NCI-H2171 (cell line): Measurements from ENCODE around the gene CD2AP.
A peak's percentile ranks its signal among the peaks of the same experiment; 100 is the strongest.
"Not testable (repeated sequence)": the region's sequence is repeated elsewhere in the genome, so short reads cannot be mapped to it uniquely, and the experiment has no call there.

Experiments
- DNase-seq: peaks from one replicate; lab custom pipeline; 2025; lab: John Stamatoyannopoulos, UW

The CD2AP gene

DNA sequence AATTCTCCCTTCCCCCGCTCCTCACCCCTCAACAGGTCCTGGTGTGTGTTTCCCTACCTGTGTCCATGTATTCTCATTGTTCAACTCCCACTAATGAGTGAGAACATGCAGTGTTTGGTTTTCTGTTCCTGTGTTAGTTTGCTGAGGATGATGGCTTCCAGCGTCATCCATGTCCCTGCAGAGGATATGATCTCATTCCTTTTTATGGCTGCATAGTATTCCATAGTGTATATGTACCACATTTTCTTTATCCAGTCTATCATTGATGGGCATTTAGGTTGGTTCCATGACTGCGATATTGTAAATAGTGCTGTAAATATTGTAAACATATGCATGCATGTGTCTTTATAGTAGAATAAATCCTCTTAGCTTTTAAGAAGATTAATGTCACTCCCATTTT lies 89.0 kb downstream of the CD2AP start:
- not testable (repeated sequence) for DNase-seq

DNA sequence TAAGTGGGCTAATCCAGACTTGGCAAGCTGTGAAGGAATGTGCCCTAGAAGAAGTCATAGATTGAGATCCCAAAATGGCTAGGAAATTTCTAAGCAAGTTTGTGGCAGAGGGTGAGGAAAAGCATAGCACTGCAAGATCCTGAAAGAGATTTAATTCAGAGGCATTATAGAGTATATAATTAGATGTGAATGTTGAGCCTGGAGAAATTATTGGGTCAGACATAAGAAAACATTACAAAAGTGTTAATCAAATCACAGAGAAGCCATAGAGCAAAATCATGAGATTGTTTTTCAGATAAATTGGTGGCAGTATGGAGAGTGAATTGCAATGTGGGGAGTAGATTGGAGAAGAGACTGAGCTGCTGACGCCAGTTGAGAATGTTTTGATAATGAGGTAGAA lies 90.0 kb downstream of the CD2AP start:
- no peak for DNase-seq

DNA sequence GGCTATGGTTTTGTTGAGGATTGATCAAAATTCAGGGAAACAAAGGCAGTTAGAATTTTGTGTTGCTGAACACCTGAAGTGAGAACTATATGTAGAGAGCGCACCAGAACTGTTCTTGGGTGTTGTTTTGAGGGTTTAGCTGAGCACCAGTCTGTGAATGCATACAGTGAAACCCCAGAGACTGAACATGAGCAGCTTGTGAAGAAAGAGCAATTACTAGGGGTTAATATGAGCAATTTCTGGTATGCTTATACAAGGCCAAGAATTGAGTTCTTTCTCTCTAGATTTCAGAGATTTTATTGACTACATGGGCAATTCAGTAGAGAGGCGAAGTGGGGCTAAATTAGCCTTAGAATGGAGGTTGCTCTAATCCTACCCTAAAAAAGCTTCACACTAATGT lies 93.9 kb downstream of the CD2AP start:
- no peak for DNase-seq

GRCh38 chr6:47573109-47573508 lies 95.5 kb downstream of the CD2AP start:
- DNase-seq = no peak

DNA sequence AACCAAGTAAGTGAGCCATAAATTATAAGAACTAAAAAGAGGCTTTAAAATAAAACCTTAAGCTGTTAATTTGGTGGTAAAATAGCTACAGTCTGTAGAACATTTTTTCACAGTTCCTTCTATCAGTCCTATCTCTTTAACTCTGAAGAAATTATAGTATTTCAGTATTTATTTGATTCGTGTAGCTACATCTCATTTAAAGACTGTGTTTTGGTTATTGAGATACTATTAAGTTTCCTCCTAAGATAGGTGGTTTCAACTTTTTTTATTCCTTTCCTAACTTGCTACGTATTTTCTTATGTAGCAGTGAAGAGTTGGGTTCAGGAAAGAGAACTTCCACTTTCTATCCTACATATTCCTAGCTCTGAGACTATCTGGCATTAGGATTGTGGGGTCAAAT lies 97.2 kb downstream of the CD2AP start:
- DNase-seq = no peak

DNA sequence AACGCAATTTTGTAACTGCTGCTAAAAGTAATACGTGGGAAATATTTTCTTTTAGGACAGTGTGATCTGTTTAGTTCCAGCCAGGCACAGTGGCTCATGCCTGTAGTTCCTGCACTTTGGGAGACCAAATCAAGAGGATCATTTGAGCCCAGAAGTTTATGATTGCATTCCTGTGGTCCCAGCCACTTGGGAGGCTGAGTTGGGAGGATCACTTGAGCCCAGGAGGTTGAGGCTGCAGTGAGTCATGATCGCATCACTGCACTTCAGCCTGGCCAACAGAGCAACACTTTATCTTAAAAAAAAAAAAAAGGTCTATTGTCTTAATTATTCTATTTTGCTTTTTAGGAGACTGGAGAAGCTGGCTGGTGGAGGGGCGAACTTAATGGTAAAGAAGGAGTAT lies 101.5 kb downstream of the CD2AP start:
- no peak for DNase-seq

DNA sequence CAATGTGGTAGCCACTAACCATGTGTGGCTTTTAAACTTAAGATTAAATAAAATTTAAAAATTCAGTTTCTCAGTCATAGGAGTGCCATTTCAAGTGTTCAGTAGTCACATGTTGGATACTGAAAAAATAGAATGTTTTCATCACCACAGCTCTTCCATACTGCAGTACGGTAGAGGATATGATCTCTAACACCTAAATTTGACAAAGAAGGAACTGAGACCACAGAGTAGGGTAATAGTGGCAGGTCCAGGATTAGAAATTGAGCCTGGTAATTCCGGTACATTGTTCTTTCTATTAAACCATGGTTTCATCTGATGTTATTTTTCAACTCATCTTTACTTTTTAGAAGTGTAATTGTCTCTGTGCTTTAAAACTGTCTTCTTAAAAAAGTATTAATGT lies 104.0 kb downstream of the CD2AP start:
- no peak for DNase-seq

DNA sequence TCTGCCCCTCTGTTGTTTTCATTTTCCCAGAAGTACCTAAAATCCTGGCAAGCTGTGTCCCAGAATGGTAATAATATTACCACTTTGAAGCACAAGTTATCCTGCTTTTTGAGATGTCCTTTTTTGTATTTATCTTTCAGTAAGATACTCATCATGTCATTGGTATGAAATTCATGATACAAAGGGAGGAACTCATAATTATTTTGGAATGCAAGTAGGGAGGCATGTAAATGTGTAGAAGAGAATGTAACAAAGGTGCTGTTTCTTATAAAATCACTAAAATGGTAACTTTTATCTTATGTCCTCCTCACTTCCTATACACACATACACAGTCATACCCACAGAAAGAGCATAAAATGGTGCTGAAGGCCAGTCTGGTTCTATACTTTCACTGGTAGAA lies 109.9 kb downstream of the CD2AP start:
- no peak for DNase-seq

GRCh38 chr6:47592131-47592840 lies 114.7 kb downstream of the CD2AP start:
- no peak for DNase-seq

DNA sequence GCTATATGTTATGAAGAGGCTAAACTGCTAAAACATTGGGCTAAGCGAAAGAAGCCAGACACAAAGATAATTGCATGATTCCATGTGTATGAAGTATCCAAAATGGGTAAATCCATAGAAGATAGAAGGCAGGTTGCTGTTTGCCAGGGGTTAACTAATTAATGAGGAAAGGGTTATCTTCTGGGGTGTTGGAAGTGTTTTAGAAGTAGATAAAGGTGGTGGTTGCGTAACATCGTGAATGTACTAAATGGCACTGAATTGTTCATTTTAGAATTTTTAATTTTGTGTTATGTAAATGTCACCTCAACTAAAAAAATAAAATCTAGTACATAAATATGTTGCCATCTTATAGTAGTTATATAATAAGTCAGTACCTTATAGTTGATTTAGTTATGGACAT lies 116.4 kb downstream of the CD2AP start:
- no peak for DNase-seq

- DNase-seq = no peak
Observed at GRCh38 chr6:47595785-47596184, 118.2 kb downstream of the CD2AP start.

DNA sequence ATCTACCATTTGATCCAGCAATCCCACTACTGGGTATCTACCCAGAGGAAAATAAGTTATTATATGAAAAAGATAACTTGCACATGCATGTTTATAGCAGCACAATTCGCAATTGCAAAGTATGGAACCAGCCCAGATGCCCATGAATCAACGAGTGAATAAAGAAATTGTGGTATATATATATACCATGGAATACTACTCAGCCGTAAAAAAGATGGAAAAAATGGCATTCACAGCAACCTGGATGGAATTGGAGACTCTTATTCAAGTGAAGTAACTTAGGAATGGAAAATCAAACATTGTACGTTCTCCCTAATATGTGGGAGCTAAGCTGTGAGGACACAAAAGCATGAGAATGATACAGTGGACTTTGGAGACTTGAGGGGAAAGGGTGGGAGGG lies 120.8 kb downstream of the CD2AP start:
- DNase-seq = no peak

DNA sequence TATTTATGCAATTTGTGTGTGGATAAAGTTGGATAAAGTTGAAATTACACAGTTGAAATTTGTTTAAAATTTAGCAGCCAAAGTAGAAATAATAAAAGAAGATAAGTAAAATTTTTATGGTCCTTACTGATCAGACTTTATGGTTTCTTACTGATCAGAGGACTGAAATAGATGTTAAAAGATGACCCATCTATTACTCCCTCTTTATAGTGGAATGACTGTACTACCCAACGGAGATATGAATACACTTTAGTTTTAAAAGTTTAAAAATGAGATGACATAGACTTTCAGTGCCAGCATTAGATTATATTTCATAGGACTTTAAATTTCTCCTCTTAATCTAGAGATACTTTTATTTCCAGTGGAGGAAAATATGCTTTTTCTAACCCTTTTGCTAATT lies 121.9 kb downstream of the CD2AP start:
- no peak for DNase-seq

DNA sequence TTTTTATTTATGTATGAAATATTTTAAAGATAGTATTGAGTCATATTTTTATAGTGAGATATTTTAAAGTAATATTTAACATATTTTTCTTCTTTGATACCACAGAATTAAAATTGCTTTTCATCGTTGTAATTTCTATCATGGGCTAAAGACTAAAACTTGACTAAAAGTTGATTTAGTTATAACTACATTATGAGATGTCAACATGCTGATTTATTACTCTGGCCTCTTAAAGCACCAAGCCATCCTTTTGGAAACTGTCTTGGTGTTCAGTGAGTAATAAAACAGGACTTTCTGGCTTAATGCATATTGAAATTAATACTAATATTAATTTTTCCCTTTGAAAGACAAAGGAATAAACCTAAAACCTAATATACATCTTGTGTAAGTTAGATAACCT lies 125.6 kb downstream of the CD2AP start:
- no peak for DNase-seq

DNA sequence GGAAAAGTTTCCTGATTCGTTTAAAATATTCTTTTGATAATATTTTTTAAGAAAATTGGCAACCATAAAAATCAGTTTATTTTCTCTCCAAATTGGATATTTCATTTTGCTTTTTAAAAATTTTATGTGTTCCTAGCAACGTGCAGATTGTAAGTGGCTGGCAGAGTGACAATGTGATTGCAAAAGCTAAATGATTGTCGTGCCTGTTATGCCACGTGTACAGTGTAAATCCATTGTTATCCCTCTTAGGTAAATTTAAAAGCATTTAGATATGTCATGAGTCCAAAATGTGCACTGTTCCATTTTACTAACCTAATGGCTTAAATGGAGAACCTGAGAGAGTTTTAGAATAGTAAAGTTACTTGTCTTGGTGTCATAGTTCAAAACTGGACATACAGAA lies 126.4 kb downstream of the CD2AP start:
- no peak for DNase-seq

DNA sequence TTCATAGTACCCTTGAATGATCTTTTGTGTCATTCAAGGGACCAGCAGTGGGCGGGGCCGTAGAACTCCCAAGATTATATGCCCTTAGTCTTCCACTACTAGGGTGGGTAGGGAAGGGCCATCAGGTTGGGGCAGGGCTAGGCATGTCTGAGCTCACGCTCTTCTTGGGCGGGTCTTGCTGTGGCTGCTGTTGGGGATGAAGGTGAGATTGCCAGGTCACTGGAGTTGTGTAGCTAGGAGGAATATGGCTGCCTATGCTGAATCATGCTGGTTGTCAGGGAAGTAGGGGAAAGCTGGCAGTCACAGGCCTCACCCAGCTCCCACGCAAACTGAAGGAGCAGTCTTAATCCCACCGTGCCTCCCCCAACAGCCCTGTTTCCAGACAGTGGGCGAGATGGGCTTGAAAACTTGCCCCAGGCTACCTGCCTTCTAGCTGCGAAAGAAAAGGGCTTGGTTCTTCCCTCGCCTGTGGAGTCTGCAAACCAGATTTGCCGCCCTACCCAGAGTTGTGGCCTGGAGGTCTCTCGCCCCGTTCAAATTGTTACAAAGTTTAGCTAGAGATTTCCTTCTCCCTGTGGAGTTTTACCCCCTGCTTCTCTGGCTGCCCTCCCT lies 144.4 kb downstream of the CD2AP start:
- no peak for DNase-seq

DNA sequence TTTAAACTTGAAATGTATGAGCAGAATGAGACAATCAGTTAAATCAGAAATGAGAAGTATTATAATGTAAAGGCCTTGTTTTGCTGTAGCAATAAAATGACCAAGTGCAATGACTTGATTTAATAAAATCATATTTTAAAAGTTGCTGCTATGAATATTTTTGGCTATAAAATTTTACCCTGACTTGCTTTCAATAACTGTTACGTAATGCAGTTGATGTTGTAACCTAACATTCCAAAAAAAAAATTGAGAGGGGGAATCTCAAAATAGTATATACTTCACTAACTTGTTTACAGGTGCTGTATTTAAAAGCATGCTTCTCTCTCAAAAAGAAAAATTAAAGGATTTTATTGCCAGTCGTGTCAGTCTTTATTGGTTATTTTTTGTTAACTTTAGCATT lies 149.2 kb downstream of the CD2AP start:
- no peak for DNase-seq

DNA sequence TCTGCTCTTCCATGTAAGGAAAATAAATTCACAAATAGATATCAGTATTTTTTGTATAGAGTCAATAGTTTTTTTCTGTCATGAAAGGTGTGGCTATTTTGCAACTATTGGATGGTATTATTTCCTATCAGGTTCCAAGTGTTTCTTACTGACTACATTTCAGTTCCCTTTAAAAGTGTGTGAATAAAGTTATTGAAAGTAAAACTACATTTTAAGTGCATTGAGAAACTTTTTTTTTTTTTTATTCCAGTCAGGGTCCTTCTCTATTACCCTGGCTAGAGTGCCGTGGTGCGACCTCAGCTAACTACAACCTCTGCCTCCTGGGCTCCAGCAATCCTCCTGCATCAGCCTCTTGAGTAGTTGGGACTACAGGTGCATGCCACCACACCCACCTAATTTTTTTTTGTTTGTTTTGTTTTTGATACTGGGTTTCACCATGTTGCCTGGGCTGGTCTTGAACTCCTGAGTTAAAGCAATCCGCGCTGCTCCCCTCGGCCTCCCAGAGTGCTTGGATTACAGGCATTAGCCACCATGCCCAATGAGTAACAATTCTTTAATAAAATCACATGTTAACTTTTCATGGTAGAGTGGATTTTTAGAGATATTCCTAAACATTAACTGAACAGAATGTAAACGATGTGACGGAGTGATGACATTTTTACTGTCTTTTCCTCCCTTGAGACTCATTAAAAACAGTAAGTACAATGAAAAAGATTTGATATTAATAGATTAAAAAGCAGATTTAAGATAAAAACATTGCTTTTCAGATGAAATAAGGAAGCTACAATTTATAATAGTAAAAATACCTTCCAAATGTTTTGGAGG lies 151.1 kb downstream of the CD2AP start:
- DNase-seq = no peak

DNA sequence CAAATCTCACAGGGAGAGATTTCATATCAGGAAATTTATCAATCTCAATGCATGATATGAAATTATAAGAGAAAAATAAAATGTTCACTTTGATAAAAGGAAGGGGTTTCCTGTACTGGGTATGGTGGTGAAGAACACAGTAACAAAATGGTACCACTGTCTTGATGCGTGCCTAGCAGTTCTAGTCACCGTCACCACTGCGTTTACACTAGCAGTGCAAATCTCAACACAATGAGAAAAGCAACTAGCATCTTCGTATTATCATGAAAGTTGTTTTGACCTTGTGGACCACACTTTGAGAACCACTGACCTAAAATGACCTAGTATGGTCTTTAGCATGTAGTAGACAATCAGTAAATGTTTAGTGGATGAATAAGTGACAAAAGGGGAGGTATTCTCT lies 152.4 kb downstream of the CD2AP start:
- DNase-seq = no peak

DNA sequence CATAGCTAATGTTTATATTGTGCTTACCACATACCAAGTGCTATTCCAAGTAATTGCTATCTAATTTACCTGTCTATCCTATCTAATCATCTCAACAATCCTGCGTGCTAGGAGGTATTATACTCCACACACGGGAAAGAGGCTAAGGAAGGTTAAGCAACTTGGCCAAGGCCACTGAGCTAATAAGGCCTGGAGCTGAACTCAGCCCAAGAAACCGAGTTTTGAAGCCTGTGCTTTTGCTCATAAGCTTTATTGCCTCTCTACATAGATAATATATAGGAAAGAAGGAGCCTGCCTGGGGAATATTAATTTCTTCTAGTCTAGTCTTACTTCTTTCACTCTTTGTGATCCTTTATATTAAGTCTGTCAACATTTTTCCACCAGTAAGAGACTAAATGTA lies 153.0 kb downstream of the CD2AP start:
- no peak for DNase-seq

DNA sequence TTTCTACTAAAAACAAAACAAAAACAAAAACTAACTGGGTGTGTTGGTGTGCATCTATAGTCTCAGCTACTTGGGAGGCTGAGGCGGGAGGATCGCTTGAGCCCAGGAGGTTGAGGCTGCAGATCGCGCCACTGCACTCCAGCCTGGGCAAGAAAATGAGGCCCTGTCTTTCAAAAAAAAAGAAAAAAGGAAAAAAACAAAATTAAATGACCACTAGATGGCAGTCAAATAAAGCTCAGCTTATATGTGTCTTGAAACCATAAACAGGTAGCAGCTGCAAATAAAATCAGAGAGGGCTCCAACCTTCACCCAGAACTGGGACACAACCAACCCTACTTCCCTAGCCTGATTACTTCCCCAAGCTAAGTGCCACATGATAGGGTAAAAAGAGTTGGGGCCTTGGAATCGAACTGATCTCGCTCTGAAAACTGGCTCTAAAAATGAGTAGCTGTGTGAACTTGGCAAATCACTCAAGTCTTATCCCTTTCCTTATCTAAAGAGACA lies 153.7 kb downstream of the CD2AP start:
- DNase-seq = peak; percentile 47

DNA sequence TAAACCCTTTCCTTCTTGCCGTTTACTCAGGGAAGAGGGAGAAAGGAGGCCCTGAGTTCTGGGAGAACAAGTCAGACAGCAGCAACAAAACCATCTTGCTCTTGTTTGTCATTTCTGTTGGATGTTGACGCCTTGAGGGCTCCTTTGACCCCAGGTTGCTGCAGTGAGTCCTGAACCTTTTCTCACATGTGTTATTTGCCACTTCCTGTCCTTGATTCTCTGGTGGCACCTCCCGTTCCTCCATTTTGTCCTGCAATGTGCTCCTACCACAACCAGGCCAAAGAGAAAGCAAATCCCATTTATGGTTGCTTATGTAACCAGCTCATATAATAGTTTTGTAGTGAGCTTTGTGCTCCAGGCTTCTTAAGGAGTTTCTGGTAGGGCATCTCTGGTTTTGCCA lies 154.2 kb downstream of the CD2AP start:
- no peak for DNase-seq

GRCh38 chr6:47633141-47633540 lies 155.6 kb downstream of the CD2AP start:
- no peak for DNase-seq
